PFSK-1 (cell line): ENCODE data around the gene C14orf39.

Experiments used
- FOXP2 ChIP-seq: optimal IDR thresholded peaks from 2 replicates; pipeline ENCODE3; 2011; ENCODE audit warnings: borderline replicate concordance, control low read depth, inconsistent platforms; ENCODE audit not compliant: insufficient read depth; ENCODE audit errors: extremely low read length, extremely low read depth
- POLR2AphosphoS5 ChIP-seq: IDR thresholded peaks from 2 replicates; pipeline ENCODE4 v1.6.1; 2012; ENCODE audit warnings: low read depth, mild to moderate bottlenecking, control low read depth, low read length, moderate library complexity
- REST ChIP-seq, 2 experiments: IDR thresholded peaks; 2 replicates each; pipeline versions ENCODE4 v1.6.1 to v1.8.0; 2011 to 2012; ENCODE audit warnings: low read depth in 2 of 2, low read length in 2 of 2, control low read depth in 1 of 2, inconsistent platforms in 1 of 2, mild to moderate bottlenecking in 1 of 2, moderate library complexity in 1 of 2; ENCODE audit not compliant: insufficient read depth in 1 of 2
- SIN3A ChIP-seq: IDR thresholded peaks from 2 replicates; pipeline ENCODE4 v1.6.1; 2012; ENCODE audit warnings: mild to moderate bottlenecking, low read length, moderate library complexity, borderline replicate concordance; ENCODE audit not compliant: insufficient read depth
- TAF1 ChIP-seq: IDR thresholded peaks from 2 replicates; pipeline ENCODE4 v1.6.1; 2012; ENCODE audit warnings: low read length, control low read depth, borderline replicate concordance; ENCODE audit not compliant: insufficient read depth

The C14orf39 gene

GRCh38 chr14:60514378-60514740 lies 28.5 kb upstream of the C14orf39 start:
- no peak for TF ChIP-seq POLR2AphosphoS5
- no peak for TF ChIP-seq REST (IDR thresholded peaks at IDR 0.05; ENCODE audit: insufficient read depth in 1 of 2, low read depth in 2 of 2, low read length in 2 of 2)

GRCh38 chr14:60512973-60513571 lies 27.2 kb upstream of the C14orf39 start:
- TF ChIP-seq POLR2AphosphoS5: no peak

- no peak for TF ChIP-seq REST (IDR thresholded peaks at IDR 0.05; ENCODE audit: insufficient read depth in 1 of 2, low read depth in 2 of 2, low read length in 2 of 2)
- no peak for TF ChIP-seq FOXP2
- TF ChIP-seq SIN3A: no peak
- TF ChIP-seq POLR2AphosphoS5: no peak
- no peak for TF ChIP-seq TAF1
Measured at GRCh38 chr14:60512126-60512525, 26.3 kb upstream of the C14orf39 start.

GRCh38 chr14:60510951-60511599 lies 25.2 kb upstream of the C14orf39 start:
- TF ChIP-seq POLR2AphosphoS5 (no peak), FOXP2 (no peak), TAF1 (no peak), REST (IDR thresholded peaks at IDR 0.05; ENCODE audit: insufficient read depth in 1 of 2, low read depth in 2 of 2, low read length in 2 of 2) (no peak), SIN3A (no peak)

GRCh38 chr14:60510254-60510950 lies 24.5 kb upstream of the C14orf39 start:
- TF ChIP-seq SIN3A (no peak), REST (IDR thresholded peaks at IDR 0.05; ENCODE audit: insufficient read depth in 1 of 2, low read depth in 2 of 2, low read length in 2 of 2) (no peak), POLR2AphosphoS5 (no peak), TAF1 (no peak), FOXP2 (no peak)
